ENCODE data around the gene DCBLD2. TPM values are rescaled to one million over a fixed set of nuclear protein-coding genes. Genes with fewer than 3 reads are reported as not detected.

The DCBLD2 gene
- total RNA-seq, 1 donor = 0.94 TPM

DNA sequence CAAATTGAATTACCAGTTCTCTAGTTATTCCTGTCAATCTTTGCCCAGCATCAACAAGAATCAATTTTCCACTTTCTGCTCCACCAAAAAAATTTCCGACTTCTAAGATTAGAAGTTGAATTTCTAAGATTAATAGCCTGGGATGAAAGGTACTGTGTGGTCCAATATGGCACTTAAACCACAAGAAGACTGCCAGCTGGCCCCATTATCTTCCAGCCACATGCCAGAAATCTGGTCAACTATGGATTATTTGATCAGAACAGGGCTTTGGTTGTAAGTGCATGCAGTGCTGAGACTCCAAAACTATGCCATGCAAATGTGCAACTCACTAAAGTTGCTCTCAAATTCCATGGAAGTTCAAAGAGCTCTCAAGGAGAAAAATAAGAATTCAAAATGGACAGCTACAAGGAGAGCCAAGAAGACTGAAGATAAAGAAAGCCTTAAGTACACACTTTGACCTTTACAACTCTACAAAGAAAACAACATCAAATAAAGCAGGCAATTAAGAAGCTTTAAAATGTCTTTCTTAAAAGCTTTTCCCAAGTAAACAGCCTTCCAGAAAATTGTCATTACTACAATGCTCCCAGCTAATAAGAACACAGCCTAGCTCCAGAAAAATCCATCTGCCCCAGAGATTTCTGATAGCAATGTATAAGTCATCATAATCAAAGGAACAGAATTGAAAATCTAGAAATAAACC is 74.1 kb downstream of the DCBLD2 start:
- Histone ChIP-seq H3K9me3 (ENCODE audit: low read depth, low read length) (no peaks in the 10 kb centered on the region), H3K27me3 (ENCODE audit: insufficient read depth, low read length) (no peaks in the 10 kb centered on the region), H3K4me3 (ENCODE audit: low read length) (no peak overlapping the region), H3K4me1 (ENCODE audit: insufficient read depth, low read length) (no peaks in the 10 kb centered on the region)

DNA sequence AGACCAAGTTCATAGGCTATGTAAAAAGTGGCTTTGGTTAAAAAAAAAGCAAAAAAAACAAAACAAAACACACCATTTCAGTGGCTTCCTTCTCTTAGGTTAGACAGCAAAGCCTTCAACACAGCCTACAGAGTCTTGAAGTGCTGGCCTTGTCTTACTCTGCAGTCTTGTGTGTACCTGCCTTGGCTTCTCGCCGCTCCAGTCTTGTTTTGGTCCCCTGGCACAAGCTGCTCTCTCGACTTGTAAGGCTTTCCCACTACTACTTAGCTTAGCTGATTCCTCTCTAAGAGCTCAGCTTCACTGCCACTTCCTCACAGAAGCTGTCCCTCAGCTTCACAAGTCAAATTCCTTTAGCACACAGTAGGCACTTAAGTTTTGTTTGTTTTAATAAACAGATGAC is 75.4 kb downstream of the DCBLD2 start:
- Histone ChIP-seq H3K4me1 (ENCODE audit: insufficient read depth, low read length) (no peaks in the 10 kb centered on the region), H3K9me3 (ENCODE audit: low read depth, low read length) (no peaks in the 10 kb centered on the region), H3K27me3 (ENCODE audit: insufficient read depth, low read length) (no peaks in the 10 kb centered on the region), H3K4me3 (ENCODE audit: low read length) (no peak overlapping the region)

GRCh38 chr3:98824256-98824655 is 77.2 kb downstream of the DCBLD2 start:
- Histone ChIP-seq H3K9me3 (ENCODE audit: low read depth, low read length) (no peaks in the 10 kb centered on the region), H3K4me3 (ENCODE audit: low read length) (no peak overlapping the region), H3K27me3 (ENCODE audit: insufficient read depth, low read length) (no peaks in the 10 kb centered on the region), H3K4me1 (ENCODE audit: insufficient read depth, low read length) (no peaks in the 10 kb centered on the region)

GRCh38 chr3:98823791-98824190 is 77.7 kb downstream of the DCBLD2 start:
- Histone ChIP-seq H3K4me1 (ENCODE audit: insufficient read depth, low read length) (no peaks in the 10 kb centered on the region), H3K27me3 (ENCODE audit: insufficient read depth, low read length) (no peaks in the 10 kb centered on the region), H3K4me3 (ENCODE audit: low read length) (no peak overlapping the region), H3K9me3 (ENCODE audit: low read depth, low read length) (no peaks in the 10 kb centered on the region)

- Histone ChIP-seq H3K27me3 (ENCODE audit: insufficient read depth, low read length) (no peaks in the 10 kb centered on the region), H3K4me1 (ENCODE audit: insufficient read depth, low read length) (no peaks in the 10 kb centered on the region), H3K9me3 (ENCODE audit: low read depth, low read length) (no peaks in the 10 kb centered on the region), H3K4me3 (ENCODE audit: low read length) (no peak overlapping the region)
These were observed 80.4 kb downstream of the DCBLD2 start for GRCh38 chr3:98821063-98821462.

GRCh38 chr3:98817547-98818041 is 83.9 kb downstream of the DCBLD2 start:
- no peaks in the 10 kb centered on the region for H3K9me3 ChIP-seq (ENCODE audit: low read depth, low read length)
- no peaks in the 10 kb centered on the region for H3K4me1 ChIP-seq (ENCODE audit: insufficient read depth, low read length)
- H3K27me3 ChIP-seq (ENCODE audit: insufficient read depth, low read length) = no peaks in the 10 kb centered on the region
- no peak overlapping the region for H3K4me3 ChIP-seq (ENCODE audit: low read length)

- Histone ChIP-seq H3K4me3 (ENCODE audit: low read length) (no peak overlapping the region), H3K4me1 (ENCODE audit: insufficient read depth, low read length) (no peaks in the 10 kb centered on the region), H3K9me3 (ENCODE audit: low read depth, low read length) (no peaks in the 10 kb centered on the region), H3K27me3 (ENCODE audit: insufficient read depth, low read length) (no peaks in the 10 kb centered on the region)
These were observed 86.6 kb downstream of the DCBLD2 start for GRCh38 chr3:98814817-98815420.

GRCh38 chr3:98812851-98813374 is 88.6 kb downstream of the DCBLD2 start:
- Histone ChIP-seq H3K27me3 (ENCODE audit: insufficient read depth, low read length) (no peaks in the 10 kb centered on the region), H3K9me3 (ENCODE audit: low read depth, low read length) (no peaks in the 10 kb centered on the region), H3K4me1 (ENCODE audit: insufficient read depth, low read length) (no peaks in the 10 kb centered on the region), H3K4me3 (ENCODE audit: low read length) (no peak overlapping the region)

GRCh38 chr3:98811048-98811447 is 90.4 kb downstream of the DCBLD2 start:
- Histone ChIP-seq H3K9me3 (ENCODE audit: low read depth, low read length) (no peaks in the 10 kb centered on the region), H3K4me1 (ENCODE audit: insufficient read depth, low read length) (no peaks in the 10 kb centered on the region), H3K4me3 (ENCODE audit: low read length) (no peak overlapping the region), H3K27me3 (ENCODE audit: insufficient read depth, low read length) (no peaks in the 10 kb centered on the region)

- H3K9me3 ChIP-seq (ENCODE audit: low read depth, low read length) = no peaks in the 10 kb centered on the region
- no peaks in the 10 kb centered on the region for H3K27me3 ChIP-seq (ENCODE audit: insufficient read depth, low read length)
- H3K4me1 ChIP-seq (ENCODE audit: insufficient read depth, low read length) = no peaks in the 10 kb centered on the region
- no peak overlapping the region for H3K4me3 ChIP-seq (ENCODE audit: low read length)
These were observed 91.9 kb downstream of the DCBLD2 start for GRCh38 chr3:98809557-98809956.

DNA sequence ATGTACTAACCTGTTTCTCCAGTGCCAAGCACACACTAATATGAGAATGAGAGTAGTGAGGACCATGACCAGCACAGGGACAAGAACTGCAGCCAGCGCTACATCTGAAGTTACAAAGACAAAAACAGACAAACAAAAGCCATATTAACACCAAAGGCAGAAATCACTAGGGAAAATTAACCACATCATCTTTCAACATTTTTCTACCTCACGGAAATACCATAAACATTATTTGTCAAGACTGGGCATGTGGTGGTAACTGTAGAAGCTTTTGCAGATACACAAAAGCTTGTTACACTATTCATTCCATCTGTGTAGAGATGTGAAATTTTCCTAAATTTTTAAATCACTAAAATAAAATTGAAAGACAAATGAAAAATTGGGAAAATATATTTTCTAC is 93.4 kb downstream of the DCBLD2 start:
- no peaks in the 10 kb centered on the region for H3K9me3 ChIP-seq (ENCODE audit: low read depth, low read length)
- no peaks in the 10 kb centered on the region for H3K4me1 ChIP-seq (ENCODE audit: insufficient read depth, low read length)
- no peak overlapping the region for H3K4me3 ChIP-seq (ENCODE audit: low read length)

GRCh38 chr3:98807561-98807960 is 93.9 kb downstream of the DCBLD2 start:
- Histone ChIP-seq H3K27me3 (ENCODE audit: insufficient read depth, low read length) (no peaks in the 10 kb centered on the region), H3K9me3 (ENCODE audit: low read depth, low read length) (no peaks in the 10 kb centered on the region), H3K4me1 (ENCODE audit: insufficient read depth, low read length) (no peaks in the 10 kb centered on the region), H3K4me3 (ENCODE audit: low read length) (no peak overlapping the region)

More for the DNA sequence above, 93.4 kb downstream of the DCBLD2 start:
- no peaks in the 10 kb centered on the region for H3K27me3 ChIP-seq (ENCODE audit: insufficient read depth, low read length)

- Histone ChIP-seq H3K4me1 (ENCODE audit: insufficient read depth, low read length) (no peaks in the 10 kb centered on the region), H3K4me3 (ENCODE audit: low read length) (no peak overlapping the region), H3K27me3 (ENCODE audit: insufficient read depth, low read length) (no peaks in the 10 kb centered on the region), H3K9me3 (ENCODE audit: low read depth, low read length) (no peaks in the 10 kb centered on the region)
These were observed 94.5 kb downstream of the DCBLD2 start for GRCh38 chr3:98807011-98807410.

DNA sequence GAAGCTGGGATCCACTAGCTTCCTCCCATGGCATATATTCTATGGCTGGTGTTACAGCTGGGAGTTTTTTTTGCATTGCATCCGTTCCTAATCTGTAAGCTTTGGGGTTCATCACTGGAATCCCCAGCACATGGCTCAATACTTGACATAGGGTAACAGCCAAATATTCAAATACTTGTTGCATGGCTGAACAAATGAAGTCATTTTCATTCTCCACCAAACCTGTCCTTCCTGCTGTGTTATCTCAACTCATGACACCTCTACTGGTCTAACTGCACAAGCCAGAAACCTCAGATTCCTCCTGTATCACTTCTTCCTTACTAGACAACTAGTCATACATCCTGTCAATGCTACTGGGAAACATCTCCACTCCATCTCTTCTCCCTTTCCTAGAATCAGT is 95.0 kb downstream of the DCBLD2 start:
- Histone ChIP-seq H3K27me3 (ENCODE audit: insufficient read depth, low read length) (no peaks in the 10 kb centered on the region), H3K9me3 (ENCODE audit: low read depth, low read length) (no peaks in the 10 kb centered on the region), H3K4me3 (ENCODE audit: low read length) (no peak overlapping the region), H3K4me1 (ENCODE audit: insufficient read depth, low read length) (no peaks in the 10 kb centered on the region)

- no peak overlapping the region for H3K4me3 ChIP-seq (ENCODE audit: low read length)
- no peaks in the 10 kb centered on the region for H3K9me3 ChIP-seq (ENCODE audit: low read depth, low read length)
- no peaks in the 10 kb centered on the region for H3K4me1 ChIP-seq (ENCODE audit: insufficient read depth, low read length)
- no peaks in the 10 kb centered on the region for H3K27me3 ChIP-seq (ENCODE audit: insufficient read depth, low read length)
These were observed 95.9 kb downstream of the DCBLD2 start for GRCh38 chr3:98805571-98805970.
